Mesenteric fat pad (tissue), 1 donor: ENCODE data around the gene TFE3. TPM values are rescaled to one million over a fixed set of nuclear protein-coding genes. Genes with fewer than 3 reads are reported as not detected.

Experiments used
- DNase-seq: peaks from one replicate; pipeline ENCODE4 v3.0.0-alpha.2; 2020; ENCODE audit warnings: low spot score
- long read RNA-seq: library from polyadenylated mRNA; unstranded; transcript quantifications from one replicate; pipeline ENCODE4 v2.0.0, GENCODE V29; 2020
- total RNA-seq: library from RNA; stranded (reverse); fragmentation: NEBNext Ultra II Directional; extraction: Animal tissue kit (Norgen Biotek cat#: 25700); gene quantifications from one replicate; pipeline ENCODE4 v1.2.1, GENCODE V29; 2021
- donor health status: DM: yes; HTN: yes; CAD: no.

Gene TFE3, protein sequence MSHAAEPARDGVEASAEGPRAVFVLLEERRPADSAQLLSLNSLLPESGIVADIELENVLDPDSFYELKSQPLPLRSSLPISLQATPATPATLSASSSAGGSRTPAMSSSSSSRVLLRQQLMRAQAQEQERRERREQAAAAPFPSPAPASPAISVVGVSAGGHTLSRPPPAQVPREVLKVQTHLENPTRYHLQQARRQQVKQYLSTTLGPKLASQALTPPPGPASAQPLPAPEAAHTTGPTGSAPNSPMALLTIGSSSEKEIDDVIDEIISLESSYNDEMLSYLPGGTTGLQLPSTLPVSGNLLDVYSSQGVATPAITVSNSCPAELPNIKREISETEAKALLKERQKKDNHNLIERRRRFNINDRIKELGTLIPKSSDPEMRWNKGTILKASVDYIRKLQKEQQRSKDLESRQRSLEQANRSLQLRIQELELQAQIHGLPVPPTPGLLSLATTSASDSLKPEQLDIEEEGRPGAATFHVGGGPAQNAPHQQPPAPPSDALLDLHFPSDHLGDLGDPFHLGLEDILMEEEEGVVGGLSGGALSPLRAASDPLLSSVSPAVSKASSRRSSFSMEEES
- total RNA-seq = 103 TPM
- long read RNA-seq, transcript TFE3-201 (10 exons, 3,415 nt) = minor isoform, 16 of 101 reads
- long read RNA-seq, transcript TFE3-204 (10 exons, 3,279 nt) = major isoform, 17 of 101 reads
- long read RNA-seq, partial matches to known transcripts = 61 of 101 reads
- long read RNA-seq, other reads (novel, unspliced or antisense) = 7 of 101 reads

DNA sequence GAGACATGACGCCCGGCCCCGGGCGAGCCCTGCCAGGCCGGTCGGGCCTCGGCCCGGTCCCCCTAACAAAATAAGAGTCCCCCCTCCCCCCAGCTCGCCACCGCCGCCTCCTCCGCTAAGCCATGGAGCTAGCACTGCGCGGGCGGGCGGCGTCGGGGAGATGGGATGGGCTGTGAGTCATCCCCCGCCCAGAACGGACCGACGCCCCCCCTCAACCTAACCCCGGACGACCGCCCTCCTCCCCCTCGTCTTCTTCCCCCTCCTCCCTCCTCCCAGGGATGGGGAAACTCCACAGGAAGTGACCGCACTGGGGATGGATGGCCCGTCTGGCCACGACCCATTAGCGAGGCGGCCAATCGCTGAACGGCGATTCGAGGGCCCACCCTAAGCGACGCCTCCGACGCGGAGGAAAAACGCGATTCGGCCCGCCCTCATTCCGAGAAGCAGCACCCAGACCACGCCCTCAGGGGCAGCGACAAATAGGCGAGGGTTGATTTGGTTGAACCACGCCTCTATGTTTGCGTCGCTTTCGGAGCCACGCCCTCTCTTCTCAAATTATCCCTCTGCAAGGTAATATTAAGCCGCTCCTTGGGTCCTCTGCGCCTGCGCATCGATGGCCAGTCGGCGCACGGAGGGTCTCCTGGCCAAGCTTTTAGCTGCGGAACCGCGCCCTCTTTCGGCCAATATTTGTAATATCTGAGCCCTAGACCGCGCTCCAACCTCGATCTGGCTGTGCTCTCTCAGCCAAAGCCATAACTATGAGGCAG lies at the start of gene TFE3:
TFE3 (minus strand) TSS at position 138 of the 767 bp plus-strand sequence; CDS start at position 7, 131 bp downstream.
- DNase-seq = peak; percentile 97

DNA sequence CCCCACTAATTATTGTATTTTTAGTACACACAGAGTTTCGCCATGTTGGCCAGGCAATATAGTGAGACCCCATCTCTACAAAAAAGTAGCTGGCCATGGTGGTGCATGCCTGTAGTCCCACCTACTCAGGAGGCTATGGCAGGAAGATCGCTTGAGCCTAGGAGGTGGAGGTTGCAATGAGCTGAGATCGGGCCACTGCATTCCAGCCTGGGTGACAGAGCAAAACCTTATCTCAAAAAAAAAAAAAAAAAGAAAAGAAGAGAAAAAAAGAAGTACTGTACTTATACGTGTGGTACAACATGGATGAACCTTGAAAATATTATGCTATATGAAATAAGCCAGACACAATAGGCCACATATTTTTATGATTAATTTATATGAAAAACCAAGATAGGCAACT lies 46.4 kb upstream of the TFE3 start:
- DNase-seq = no peak

DNA sequence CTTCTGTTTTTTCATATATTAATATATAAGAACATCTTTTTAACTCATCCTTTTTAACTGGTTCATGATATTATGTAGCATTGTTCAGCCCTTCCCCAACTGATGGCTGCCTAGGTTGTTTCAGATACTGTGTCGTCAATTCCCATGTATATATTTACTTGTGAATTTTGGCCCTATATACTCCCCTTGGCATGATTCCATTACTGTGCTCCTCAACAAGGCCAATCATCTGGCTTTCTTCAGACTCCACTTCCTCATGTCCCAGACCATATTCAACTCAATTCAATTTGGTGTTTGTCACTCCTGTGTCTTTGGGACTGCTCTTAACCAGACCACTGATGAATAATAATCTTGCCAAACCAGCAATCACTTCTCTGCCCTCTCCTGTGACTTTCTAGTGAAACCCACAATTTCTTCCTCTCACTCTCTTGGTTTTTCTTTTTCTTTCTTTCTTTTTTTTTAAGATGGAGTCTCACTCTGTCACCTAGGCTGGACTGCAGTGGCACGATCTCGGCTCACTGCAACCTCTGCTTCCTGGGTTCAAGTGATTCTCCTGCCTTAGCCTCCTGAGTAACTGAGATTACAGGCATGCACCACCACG lies 39.2 kb upstream of the TFE3 start:
- no peak for DNase-seq

DNA sequence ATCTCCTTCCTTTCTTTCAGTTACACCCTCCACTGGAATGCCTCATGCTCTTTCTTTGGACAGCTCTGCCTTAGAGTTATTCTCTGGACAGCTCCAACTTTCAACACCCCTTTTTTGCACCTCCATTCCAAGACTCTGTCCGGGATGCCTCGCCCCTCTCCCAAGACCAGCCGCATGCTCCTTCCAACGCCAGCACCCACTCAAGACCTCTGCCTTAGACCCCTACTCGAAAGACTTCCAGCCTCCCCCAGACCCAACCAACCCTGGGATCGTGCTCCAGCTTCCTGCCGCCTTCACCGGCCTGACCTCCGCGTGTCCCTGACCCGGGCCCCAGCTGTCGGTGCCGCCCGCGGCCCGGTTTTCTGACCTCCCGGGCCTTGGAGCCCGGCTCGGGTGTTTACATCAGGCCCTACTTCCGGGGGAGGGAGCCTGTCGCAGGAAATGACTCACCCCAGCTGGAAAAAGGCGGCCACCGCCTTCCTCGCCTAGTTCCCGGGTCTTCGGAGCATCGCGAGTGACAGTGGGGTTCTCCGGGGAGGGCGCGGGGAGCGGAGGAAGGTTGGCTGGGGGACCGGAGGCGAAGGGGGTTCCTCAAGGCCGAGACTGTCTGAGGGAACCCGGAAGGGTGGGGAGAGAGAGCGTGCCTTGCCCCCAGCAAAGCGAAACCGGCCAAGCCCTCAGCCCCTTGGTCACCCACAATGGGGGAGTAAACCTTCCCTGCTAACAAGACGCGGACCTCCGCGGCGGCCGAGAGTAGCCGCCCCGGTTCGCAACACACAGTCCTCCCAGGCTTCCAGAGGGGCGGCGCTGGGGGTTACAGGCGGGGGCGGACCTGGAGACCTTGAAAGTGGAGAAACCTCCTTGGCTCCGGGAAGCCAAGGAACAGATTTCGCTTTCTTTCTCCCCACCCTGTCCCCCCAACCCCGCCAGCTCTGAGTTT lies 36.6 kb upstream of the TFE3 start, which contains the start of gene WDR45:
WDR45 (minus strand) TSS at position 399 of the 940 bp plus-strand sequence. CDS start 1,792 bp downstream, outside the sequence.
- peak; percentile 94 for DNase-seq

DNA sequence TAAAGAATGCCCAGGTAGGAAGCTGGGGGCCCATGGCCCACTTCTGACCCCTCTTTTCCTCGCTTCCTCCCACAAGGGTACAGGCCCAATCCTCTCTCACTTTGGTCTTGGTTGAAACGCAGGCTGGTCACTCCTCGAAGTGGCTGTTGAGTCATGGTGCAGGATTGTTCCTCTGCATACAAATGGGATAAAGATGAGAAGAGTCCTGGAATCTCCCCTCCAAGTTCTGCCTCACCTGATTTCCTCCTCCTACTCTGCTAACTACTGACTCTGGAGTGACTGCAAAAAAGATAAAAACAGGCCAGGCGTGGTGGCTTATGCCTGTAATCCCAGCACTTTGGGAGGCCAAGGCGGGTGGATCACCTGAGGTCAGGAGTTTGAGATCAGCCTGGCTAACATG lies 34.8 kb upstream of the TFE3 start:
- no peak for DNase-seq

DNA sequence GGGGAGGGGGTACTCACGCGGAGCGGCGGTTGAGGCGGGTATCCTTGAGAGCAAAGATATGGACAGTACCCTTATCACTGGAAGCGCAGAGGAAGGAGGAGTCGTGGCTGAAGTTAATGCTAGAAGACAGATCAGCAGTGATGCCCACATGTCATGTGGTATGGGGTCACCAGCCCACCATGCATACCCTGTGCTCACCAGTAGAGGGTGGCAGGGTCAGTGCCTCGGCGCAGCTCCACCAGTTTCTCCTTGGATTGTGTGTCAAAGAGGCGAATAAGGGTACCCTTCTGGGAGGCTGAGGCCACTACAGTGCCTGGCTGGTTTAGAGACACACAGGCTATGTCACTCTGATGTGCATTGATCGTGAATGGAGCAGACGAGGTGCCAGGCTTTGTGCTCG lies 32.2 kb upstream of the TFE3 start:
- no peak for DNase-seq

DNA sequence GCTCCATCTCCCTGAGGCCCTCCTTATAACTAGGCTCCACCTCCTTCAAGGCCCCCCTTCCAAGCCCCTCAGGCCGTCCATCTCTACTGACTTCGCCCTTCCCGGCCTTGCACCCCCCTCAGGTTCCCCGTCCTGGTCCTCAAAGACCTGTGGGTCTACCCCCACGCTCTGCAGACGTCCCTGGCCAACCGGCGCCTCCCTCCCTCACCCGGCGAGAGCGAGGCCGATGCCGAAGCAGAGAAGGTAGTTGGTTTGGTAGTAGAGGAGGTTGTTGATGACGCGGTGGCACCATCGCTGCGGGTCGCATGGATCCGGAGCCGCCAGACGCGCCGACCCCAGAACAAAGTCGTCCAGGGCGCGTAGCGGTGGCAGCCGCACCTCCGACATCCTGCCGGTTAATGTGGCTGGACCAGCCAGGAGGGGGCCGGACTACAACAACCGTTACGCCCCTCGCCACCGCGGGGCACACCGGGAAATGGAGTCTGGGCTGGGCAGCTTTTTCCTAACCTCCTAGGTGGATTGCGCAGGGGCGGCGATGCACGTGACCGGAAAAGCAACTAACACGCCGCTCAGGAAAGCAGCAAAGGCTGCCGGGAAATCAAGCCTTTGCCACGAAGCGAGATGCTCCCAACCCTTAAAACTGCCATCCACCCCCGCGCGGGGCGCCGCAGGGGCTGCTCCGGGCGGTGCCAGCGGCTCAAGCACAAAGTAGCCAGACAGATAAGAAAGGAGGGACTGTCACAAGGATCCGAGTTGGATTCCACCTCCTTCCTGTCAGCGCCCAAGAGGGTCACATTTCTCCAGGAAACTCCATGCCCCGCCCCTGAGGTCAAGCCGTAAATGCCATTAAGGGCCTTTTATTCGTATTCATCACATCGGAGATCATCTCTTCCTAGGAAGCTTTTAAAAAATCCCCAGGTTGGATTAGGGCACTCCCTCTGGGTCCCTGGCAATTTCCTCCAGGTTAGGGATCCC lies 30.7 kb upstream of the TFE3 start, which contains the start of gene PRAF2:
PRAF2 (minus strand) TSS at position 402 of the 975 bp plus-strand sequence; CDS start at position 387, 15 bp downstream.
- DNase-seq = peak; percentile 95

DNA sequence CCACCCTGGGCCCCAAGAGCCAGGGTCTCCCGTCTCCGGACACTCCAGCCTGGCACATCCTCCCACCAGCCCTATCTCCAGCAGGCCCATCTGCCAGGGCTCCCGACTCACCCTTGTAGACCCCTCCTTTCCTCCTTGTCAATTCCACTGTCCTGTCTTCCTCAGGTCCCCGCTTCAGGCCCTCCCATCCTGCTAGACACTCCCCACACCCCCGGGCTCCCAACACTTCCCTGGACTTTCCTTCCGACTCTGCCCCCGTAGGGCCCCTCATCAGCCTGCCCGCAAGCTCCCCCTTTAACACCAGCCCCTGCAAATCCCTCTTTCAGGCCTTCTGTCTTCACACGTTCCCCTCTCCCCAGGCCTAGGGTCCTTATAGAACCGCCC lies 29.5 kb upstream of the TFE3 start:
- no peak for DNase-seq

DNA sequence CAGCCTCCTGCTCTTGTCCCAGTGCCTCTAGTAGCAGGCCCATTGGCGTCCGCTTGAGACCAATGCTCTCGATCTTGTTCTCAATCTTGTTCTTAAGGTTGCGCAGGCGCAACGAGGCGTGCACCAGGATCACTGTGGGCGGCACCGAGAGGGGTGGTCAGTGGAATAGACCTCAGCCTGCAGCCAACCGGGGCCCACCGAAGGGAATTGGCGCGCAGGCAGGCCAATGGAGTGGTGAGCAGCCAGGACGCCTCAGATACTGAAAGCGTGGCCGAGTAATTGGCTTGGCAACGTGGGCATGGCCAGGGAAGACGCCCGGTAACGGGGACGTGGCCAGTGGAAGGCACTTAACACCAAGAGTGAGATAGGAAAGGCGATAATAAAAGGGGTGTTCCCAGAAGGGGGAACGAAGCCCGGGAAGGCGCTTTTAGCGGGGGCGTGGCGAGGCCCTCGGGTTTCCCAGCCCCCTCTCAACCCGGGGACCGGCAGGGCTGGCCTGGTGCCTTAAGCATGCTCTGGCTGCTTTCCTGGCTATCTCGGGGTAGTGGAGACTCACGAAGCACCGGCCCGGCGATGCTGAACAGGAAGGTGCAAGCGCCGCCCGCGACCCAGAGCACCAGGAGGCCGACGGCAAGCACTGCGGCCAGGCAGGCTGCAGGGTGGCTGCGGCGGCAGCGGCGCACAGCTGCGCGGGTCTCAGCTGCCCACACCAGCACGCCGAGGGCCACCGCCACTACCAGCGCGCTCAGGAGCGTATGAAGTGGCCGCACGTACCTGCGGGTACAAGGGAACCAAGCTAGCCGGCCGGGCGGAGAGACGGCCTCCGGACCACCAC lies 28.9 kb upstream of the TFE3 start:
- DNase-seq = no peak

DNA sequence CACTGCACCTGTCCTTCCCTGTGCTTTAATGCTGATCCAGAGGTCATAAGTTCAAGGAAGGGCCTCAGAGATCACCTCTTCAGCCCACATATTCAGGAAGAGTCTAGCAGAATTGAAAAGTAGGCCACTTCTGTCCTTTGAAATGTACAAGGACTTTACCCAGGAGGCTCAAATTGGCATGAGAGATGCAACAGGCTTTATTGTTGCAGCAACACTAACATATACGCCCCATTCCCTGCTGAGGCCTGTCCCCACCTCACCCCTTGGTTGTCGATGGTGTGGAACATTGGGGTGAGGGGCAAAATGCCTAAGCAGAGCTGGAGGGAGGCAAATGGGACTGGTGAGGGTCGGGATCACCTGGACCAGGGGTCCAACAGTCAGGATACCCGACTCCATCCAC lies 27.8 kb upstream of the TFE3 start:
- no peak for DNase-seq

DNA sequence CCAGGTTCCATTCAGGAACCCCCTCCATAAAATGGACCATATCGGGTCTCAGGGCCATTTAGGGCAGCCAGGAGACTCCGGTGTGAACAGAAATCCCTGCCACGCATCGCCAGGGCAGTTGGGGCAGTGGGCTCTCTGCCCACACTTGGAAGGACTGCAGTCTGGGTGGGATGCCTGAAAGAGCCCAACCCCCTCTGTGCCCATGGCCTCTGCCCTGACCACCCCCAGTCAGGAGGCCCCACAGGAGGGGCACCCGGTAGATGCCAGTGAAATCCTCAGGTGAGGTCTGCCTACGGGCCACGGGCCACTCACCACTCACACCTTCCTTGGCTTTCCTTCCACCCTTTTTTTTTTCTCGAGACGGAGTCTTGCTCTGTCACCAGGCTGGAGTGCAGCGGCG lies 25.9 kb upstream of the TFE3 start:
- DNase-seq = no peak

DNA sequence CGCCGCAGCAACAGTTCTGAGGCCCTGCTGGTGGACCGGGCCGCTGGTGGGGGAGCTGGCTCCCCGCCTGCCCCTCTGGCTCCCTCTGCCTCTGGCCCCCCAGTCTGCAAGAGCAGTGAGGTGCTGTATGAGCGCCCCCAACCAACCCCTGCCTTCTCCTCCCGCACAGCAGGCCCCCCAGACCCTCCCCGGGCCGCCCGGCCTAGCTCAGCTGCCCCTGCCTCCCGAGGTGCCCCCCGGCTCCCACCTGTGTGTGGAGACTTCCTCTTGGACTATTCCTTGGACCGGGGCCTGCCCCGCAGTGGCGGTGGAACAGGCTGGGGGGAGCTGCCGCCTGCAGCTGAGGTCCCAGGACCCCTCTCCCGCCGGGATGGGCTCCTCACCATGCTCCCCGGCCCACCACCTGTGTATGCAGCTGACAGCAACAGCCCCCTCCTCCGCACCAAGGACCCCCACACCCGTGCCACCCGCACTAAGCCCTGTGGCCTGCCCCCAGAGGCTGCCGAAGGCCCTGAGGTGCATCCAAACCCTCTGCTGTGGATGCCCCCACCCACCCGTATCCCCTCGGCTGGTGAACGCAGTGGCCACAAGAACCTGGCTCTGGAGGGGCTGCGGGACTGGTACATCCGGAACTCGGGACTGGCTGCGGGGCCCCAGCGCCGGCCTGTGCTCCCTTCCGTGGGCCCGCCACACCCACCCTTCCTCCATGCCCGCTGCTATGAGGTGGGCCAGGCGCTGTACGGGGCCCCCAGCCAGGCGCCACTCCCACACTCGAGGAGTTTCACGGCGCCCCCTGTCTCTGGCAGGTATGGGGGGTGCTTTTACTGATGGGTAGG lies 24.3 kb upstream of the TFE3 start:
- DNase-seq = no peak

DNA sequence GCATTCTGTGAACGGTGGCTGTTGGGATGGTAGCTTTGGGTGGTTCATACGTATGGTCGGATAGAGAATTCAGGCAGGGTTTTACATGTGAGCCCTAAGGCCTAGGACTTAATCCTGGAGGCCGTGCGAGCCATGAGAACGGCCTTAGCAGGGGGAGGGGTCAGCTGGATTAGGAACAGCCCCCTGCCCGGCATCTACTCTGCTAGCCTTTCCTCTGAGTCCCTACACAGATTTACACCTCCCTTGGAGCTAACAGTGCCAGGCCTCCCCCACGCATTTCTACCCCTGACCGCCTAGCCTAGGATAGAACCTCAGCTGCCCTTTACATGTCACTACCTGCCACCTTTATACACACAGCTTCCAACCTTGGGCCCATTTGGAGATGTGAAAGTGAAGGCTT lies 23.5 kb upstream of the TFE3 start:
- DNase-seq = no peak

DNA sequence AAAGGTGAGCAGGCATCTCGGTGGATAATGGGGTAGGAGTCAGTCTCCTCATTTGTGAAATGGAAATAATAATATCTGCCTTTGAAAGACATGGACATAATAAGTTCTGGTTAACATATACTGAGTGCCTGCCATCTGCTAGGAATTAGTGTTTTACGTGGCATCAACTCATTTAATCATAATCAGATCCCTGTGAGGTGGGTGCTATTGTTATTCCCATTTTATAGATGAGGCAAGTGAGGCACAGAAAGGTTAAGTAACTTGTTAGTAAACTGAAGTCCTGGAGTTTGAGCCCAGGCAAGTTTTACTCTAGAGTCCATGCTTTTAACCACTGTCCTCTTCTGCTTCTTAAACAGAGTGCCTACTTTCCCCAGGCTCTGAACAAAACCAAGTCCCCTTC lies 23.1 kb upstream of the TFE3 start:
- no peak for DNase-seq

DNA sequence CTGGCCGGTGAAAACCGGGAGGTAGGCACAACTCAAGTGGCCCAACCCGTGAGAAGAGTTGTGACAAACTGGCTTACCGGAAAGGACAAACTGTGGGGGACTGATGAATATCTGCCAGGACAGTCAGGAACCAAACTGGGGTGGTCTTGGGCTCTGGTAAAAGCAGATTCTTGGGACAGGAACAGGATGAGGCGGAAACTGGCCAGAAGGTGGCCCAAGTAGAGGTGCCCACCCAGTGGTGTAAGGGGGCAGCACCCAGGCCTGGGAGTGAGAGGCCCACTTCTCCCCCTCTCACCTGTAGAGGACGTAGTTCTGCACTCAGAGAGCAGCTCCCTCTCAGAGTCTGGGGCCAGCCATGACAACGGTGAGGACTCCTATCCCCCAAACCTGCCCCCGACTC lies 21.6 kb upstream of the TFE3 start:
- no peak for DNase-seq

DNA sequence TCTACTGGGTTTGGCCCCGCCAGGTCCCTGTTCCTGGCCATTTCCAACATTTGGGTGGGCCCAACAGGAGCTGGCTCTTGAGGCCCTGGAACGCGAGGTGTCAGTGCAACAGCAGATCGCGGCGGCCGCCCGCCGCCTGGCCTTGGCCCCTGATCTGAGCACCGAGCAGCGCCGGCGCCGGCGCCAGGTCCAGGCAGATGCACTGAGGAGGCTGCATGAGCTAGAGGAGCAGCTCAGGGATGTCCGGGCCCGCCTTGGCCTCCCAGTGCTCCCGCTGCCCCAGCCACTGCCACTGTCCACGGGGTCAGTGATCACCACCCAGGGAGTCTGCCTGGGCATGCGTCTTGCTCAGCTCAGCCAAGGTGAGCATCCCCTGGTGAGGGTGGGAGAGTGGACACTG lies 21.1 kb upstream of the TFE3 start:
- DNase-seq = no peak

DNA sequence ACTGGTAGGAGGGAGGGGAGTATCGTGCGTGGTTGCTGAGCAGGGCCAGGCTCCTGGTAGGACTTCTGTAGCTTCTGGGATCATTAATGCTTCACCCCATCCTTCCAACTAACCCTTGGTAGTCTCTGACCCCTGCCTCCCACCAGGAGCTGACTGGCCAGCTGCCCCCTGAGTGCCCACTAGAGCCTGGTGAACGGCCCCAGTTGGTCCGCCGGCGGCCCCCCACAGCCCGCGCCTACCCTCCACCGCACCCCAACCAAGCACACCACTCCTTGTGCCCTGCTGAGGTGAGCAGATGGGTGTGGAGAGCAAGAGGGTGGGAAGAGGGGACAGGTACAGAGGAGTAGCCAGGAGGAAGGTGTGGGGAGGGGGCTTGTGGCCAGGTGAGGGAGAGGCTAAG lies 20.6 kb upstream of the TFE3 start:
- no peak for DNase-seq
